Measurements from ENCODE around the gene CLDN20. TPM values are rescaled to one million over a fixed set of nuclear protein-coding genes. Genes with fewer than 3 reads are reported as not detected.

CLDN20 gene
- total and polyA plus RNA-seq, 2 of the 4 experiments (the other 2 are of a cell fraction) = not detected

DNA sequence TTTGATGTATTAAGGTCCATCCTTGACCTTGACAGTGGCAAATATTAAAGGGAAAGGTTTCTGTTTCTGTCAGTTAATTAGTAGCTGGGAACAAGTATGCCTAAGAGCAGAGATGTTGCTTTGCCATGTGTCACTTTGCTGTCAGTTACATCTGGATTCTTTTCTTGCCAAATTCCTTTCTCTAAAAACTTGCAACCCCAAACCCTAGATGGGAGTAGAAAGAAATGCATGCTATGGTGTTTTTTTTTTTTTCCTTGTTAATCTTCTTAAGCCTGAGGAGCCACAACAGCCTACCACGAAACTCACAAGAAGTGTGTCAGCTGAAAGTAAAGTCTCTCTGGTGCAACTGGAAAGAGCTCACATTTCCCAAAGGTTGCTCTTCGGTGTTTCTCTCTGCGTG, 18.0 kb upstream of the CLDN20 start:
- H2BK120ac ChIP-seq (ENCODE audit: low read depth, low read length) = no peak overlapping the region
- no peak overlapping the region; the same call in 1 of the 2 replicates for H3K4ac ChIP-seq (ENCODE audit: low read depth, low read length)
- no peak for DNase-seq
- no peak overlapping the region for H3K4me3 ChIP-seq (ENCODE audit: insufficient read depth, low read depth, low read length)
- CTCF ChIA-PET = no interaction called here
- no CpG with 5 or more reads among the region's 3 CpGs for WGBS, 2 experiments (ENCODE audit: extremely low coverage in 2 of 2, insufficient read length in 1 of 2)
- no peak overlapping the region for H2BK5ac ChIP-seq (ENCODE audit: low read depth, low read length, poor library complexity, severe bottlenecking)
- no peak overlapping the region for H4K91ac ChIP-seq (ENCODE audit: insufficient read depth, low read depth, low read length)
- H2AFZ ChIP-seq (replicated peaks; ENCODE audit: low read length, poor library complexity) = no peak overlapping the region
- no peaks in the 10 kb centered on the region for H3K9me3 ChIP-seq (ENCODE audit: control insufficient read depth, insufficient read depth, low read length)
- no peaks in the 10 kb centered on the region for H4K20me1 ChIP-seq (ENCODE audit: insufficient read depth, low read length)
- H4K8ac ChIP-seq (ENCODE audit: low read depth in 2 of 2, low read length in 2 of 2) = no peak overlapping the region; a peak in 1 of 4 replicates
- no peak overlapping the region for H3K9ac ChIP-seq (ENCODE audit: low read depth, low read length)
- peaks cover 3% of the 10 kb centered on the region; the same call in 1 of the 2 replicates for H3K36me3 ChIP-seq (ENCODE audit: control insufficient read depth, insufficient read depth, low read length)
- in situ Hi-C loops (cut with MboI; ENCODE audit: low sequenced_read_pairs) (loop anchor here (5.0 to 10.0 kb wide), 2 partner anchors 69 to 571 kb away; no protein-coding TSS in a partner anchor), intact Hi-C loops (cut with micrococcal nuclease) (no loop called here), dilution Hi-C loops (cut with HindIII; ENCODE audit: low sequenced_read_pairs, unreplicated experiment) (no loop called here)
- POLR2A ChIA-PET (ENCODE audit: unreplicated experiment) = interaction anchor here (0.6 kb wide), 1 partner anchor 1473 kb away, joined by 6 read pairs; no protein-coding TSS in a partner anchor
- no peak overlapping the region for H4K5ac ChIP-seq (ENCODE audit: low read depth, low read length)
- H3K4me1 ChIP-seq (ENCODE audit: control insufficient read depth, insufficient read depth, low read length) = peaks cover 4% of the 10 kb centered on the region; the same call in 1 of the 2 replicates
- 0 out of 4 replicates have a peak, but pooled peaks cover 0 to 3% of the 10 kb centered on the region in 2 experiments for H3K79me1 ChIP-seq (ENCODE audit: low read depth in 1 of 2, low read length in 2 of 2)
- no peak overlapping the region for H3K14ac ChIP-seq (replicated peaks; ENCODE audit: low read depth, low read length)
- H3K27ac ChIP-seq (ENCODE audit: insufficient read depth, low read length) = no peak overlapping the region; the same call in 1 of the 2 replicates
- peaks cover 9% of the 10 kb centered on the region; the same call in 1 of the 2 replicates for H3K9me1 ChIP-seq (ENCODE audit: insufficient read depth, low read length)
- peak overlapping the region; percentile 38 for H2AK9ac ChIP-seq (replicated peaks; ENCODE audit: low read depth, low read length, poor library complexity)
- no peak overlapping the region for H2BK15ac ChIP-seq (ENCODE audit: low read depth, low read length)
- no peak overlapping the region for H2AK5ac ChIP-seq (ENCODE audit: low read depth, low read length)
- no TSS peak for BruUV-seq (replicated peaks)
- no peak overlapping the region for H3K56ac ChIP-seq (ENCODE audit: extremely low read depth, insufficient read depth, low read length)
- TF ChIP-seq CEBPB (IDR thresholded peaks at IDR 0.05; ENCODE audit: low read depth, low read length) = no peak
- H3K4me2 ChIP-seq (ENCODE audit: low read depth, low read length) = no peak overlapping the region
- H3K27me3 ChIP-seq (ENCODE audit: control insufficient read depth, insufficient read depth, low read length) = no peaks in the 10 kb centered on the region
- peak overlapping the region; percentile 42; the same call in 1 of the 2 replicates for H3K23ac ChIP-seq (ENCODE audit: low read depth, low read length)
- no peak overlapping the region for H3K18ac ChIP-seq (ENCODE audit: low read depth, low read length)
- ATAC-seq (ENCODE audit: low read depth) = no peak
- no peak overlapping the region for H2BK20ac ChIP-seq (ENCODE audit: low read depth, low read length)

Measured in IMR-90 (cell line).